ENCODE data around the gene MAP3K13.

The MAP3K13 gene

GRCh38 chr3:185534511-185534910, 171.6 kb downstream of the MAP3K13 start:
- Histone ChIP-seq H3K9me3 (ENCODE audit: control insufficient read depth, insufficient read depth, low read length) (no peaks in the 10 kb centered on the region), H3K27ac (ENCODE audit: low read length) (no peak overlapping the region), H3K36me3 (ENCODE audit: control insufficient read depth, insufficient read depth, low read length) (no peaks in the 10 kb centered on the region), H3K4me3 (ENCODE audit: low read length) (no peak overlapping the region), H3K4me1 (ENCODE audit: control insufficient read depth, insufficient read depth, low read length) (no peaks in the 10 kb centered on the region), H3K27me3 (ENCODE audit: control insufficient read depth, insufficient read depth, low read length) (no peaks in the 10 kb centered on the region)
- no peak for DNase-seq (ENCODE audit: low read depth, low spot score)
- WGBS (ENCODE audit: insufficient coverage, insufficient read length): no CpG with 5 or more reads among the region's 2 CpGs

GRCh38 chr3:185537369-185537970, 174.5 kb downstream of the MAP3K13 start:
- no CpG with 5 or more reads among the region's 9 CpGs for WGBS (ENCODE audit: insufficient coverage, insufficient read length)
- Histone ChIP-seq H3K27me3 (ENCODE audit: control insufficient read depth, insufficient read depth, low read length) (no peaks in the 10 kb centered on the region), H3K9me3 (ENCODE audit: control insufficient read depth, insufficient read depth, low read length) (no peaks in the 10 kb centered on the region), H3K4me1 (ENCODE audit: control insufficient read depth, insufficient read depth, low read length) (no peaks in the 10 kb centered on the region), H3K27ac (ENCODE audit: low read length) (no peak overlapping the region), H3K4me3 (ENCODE audit: low read length) (no peak overlapping the region), H3K36me3 (ENCODE audit: control insufficient read depth, insufficient read depth, low read length) (no peaks in the 10 kb centered on the region)
- no peak for DNase-seq (ENCODE audit: low read depth, low spot score)
